ENCODE measurements around the gene GPR142. TPM values are rescaled to one million over a fixed set of nuclear protein-coding genes. Genes with fewer than 3 reads are reported as not detected.

GPR142 gene
- polyA plus RNA-seq, 1 of the 3 experiments (the other 2 are of a cell fraction): not detected

GRCh38 chr17:74358697-74359096, 8.6 kb upstream of the GPR142 start (continued):
- no peak for TF ChIP-seq PBX3 (IDR thresholded peaks at IDR 0.05)
- TF ChIP-seq MAX (IDR thresholded peaks at IDR 0.05; ENCODE audit: low read depth): no peak
- TF ChIP-seq TAF1 (IDR thresholded peaks at IDR 0.05; ENCODE audit: borderline replicate concordance, low read depth, low read length): no peak
- TF ChIP-seq SIN3A (IDR thresholded peaks at IDR 0.05; ENCODE audit: borderline replicate concordance, low read depth, low read length): no peak

GRCh38 chr17:74359916-74360315, 7.4 kb upstream of the GPR142 start:
- no peak for DNase-seq
- no peak overlapping the region for H2AFZ ChIP-seq (ENCODE audit: low read depth)
- H3K4me1 ChIP-seq (ENCODE audit: control insufficient read depth in 1 of 2, insufficient read depth in 2 of 2, low read depth in 1 of 2, low read length in 1 of 2): no peaks in the 10 kb centered on the region; a peak in 1 of 4 replicates
- no peak overlapping the region for H3K27ac ChIP-seq (ENCODE audit: low read depth in 2 of 2, low read length in 1 of 2)
- H3K9ac ChIP-seq: no peak overlapping the region
- H3K27me3 ChIP-seq (ENCODE audit: insufficient read depth): no peaks in the 10 kb centered on the region
- TF ChIP-seq TCF12 (IDR thresholded peaks at IDR 0.05) (no peak), EZH2phosphoT487 (IDR thresholded peaks at IDR 0.05; ENCODE audit: borderline replicate concordance, low read depth) (no peak), CTCF (IDR thresholded peaks at IDR 0.05) (no peak), IRF3 (IDR thresholded peaks at IDR 0.05; ENCODE audit: low read depth, low read length) (no peak), MXI1 (IDR thresholded peaks at IDR 0.05; ENCODE audit: low read depth, low read length) (no peak), POLR2AphosphoS5 (IDR thresholded peaks at IDR 0.05; ENCODE audit: low read depth, low read length) (no peak), FOXM1 (IDR thresholded peaks at IDR 0.05; ENCODE audit: low read depth) (no peak), SMC3 (IDR thresholded peaks at IDR 0.05; ENCODE audit: low read depth, low read length) (no peak), ELF1 (IDR thresholded peaks at IDR 0.05) (no peak), JUND (IDR thresholded peaks at IDR 0.05) (no peak)
- no peaks in the 10 kb centered on the region for H3F3A ChIP-seq (replicated peaks; ENCODE audit: insufficient read depth)
- no peaks in the 10 kb centered on the region for H3K9me3 ChIP-seq
- ChIA-PET CTCF (interaction anchor here (0.6 to 13.1 kb wide), 9 partner anchors 10 to 134 kb away, joined by 3 to 194 read pairs (median 14); partner anchors contain the start of gene GPR142), POLR2A (interaction anchor here (1.3 kb wide), 1 partner anchor 8 kb away, joined by 3 read pairs; no protein-coding TSS in a partner anchor)
- H3K9me2 ChIP-seq: no peaks in the 10 kb centered on the region
- H3K79me2 ChIP-seq (ENCODE audit: insufficient read depth): no peaks in the 10 kb centered on the region
- WGBS (ENCODE audit: low lambda C conversion rate): 86% methylated on average over 21 of the region's 22 CpGs
- no peak overlapping the region for H3K4me2 ChIP-seq
- no peaks in the 10 kb centered on the region for H4K20me1 ChIP-seq (ENCODE audit: insufficient read depth)
- H3K4me3 ChIP-seq (ENCODE audit: low read depth in 2 of 2, low read length in 1 of 2): no peak overlapping the region
- no peaks in the 10 kb centered on the region for H3K36me3 ChIP-seq (replicated peaks in 1 of 2; ENCODE audit: control insufficient read depth in 1 of 2, insufficient read depth in 2 of 2, low read length in 1 of 2)

Measured in SK-N-SH (cell line).